SK-N-SH (cell line): ENCODE measurements around the gene HNRNPH1. TPM values are rescaled to one million over a fixed set of nuclear protein-coding genes. Genes with fewer than 3 reads are reported as not detected.
A peak's percentile ranks its signal among the peaks of the same experiment; 100 is the strongest.

ENCODE experiments used
- CTCF ChIA-PET: fragments of 300-600, 350-600 bp; formaldehyde crosslinking; extraction: SDS; loops from one replicate; lab custom pipeline; 2021; lab: Yijun Ruan, JAX
- POLR2A ChIA-PET: fragments of 350-600 bp; sonication (Branson Sonifier 250); formaldehyde crosslinking; extraction: SDS; loops from one replicate; lab custom pipeline; 2020; ENCODE audit warnings: antibody characterized with exemption, inconsistent platforms; lab: Yijun Ruan, JAX
- DNase-seq: peaks from one replicate; pipeline ENCODE4 v3.0.0; 2012
- H2AFZ ChIP-seq: fragments of 200-600 bp; sonication (generic); 2 replicates; pipeline ENCODE4 v1.8.1; 2016; ENCODE audit warnings: antibody characterized with exemption, mild to moderate bottlenecking, low read depth
- H3F3A ChIP-seq: fragments of 200-600 bp; sonication (generic); replicated peaks from 2 replicates; pipeline ENCODE3; 2016; ENCODE audit warnings: antibody characterized with exemption, mild to moderate bottlenecking; ENCODE audit not compliant: insufficient read depth
- H3K27ac ChIP-seq, 2 experiments: fragments of 200-500 bp in 1 of 2; fragments of 200-600 bp in 1 of 2; sonication (Bioruptor generic) in 1 of 2; sonication (generic), shearing (Covaris generic) in 1 of 2; 2 replicates each; pipeline versions ENCODE4 v1.5.1 to v1.6.1; 2014 to 2016; ENCODE audit warnings: low read depth in 2 of 2, inconsistent platforms in 1 of 2, low read length in 1 of 2, mild to moderate bottlenecking in 1 of 2, mixed read lengths in 1 of 2
- H3K27me3 ChIP-seq: fragments of 200-600 bp; sonication (generic), shearing (Covaris generic); 2 replicates; pipeline ENCODE4 v1.6.1; 2016; ENCODE audit warnings: mixed run types; ENCODE audit not compliant: insufficient read depth
- H3K36me3 ChIP-seq, 2 experiments: fragments of 200-500 bp in 1 of 2; fragments of 200-600 bp in 1 of 2; sonication (Bioruptor generic) in 1 of 2; sonication (generic) in 1 of 2; replicated peaks in 1 of 2; 2 replicates each; pipeline versions ENCODE3 to v1.5.1; 2014 to 2016; ENCODE audit warnings: low read length in 1 of 2, mild to moderate bottlenecking in 1 of 2; ENCODE audit not compliant: insufficient read depth in 2 of 2, control insufficient read depth in 1 of 2
- H3K4me1 ChIP-seq, 2 experiments: fragments of 200-500 bp in 1 of 2; fragments of 200-600 bp in 1 of 2; sonication (Bioruptor generic) in 1 of 2; sonication (generic), shearing (Covaris generic) in 1 of 2; 2 replicates each; pipeline versions ENCODE4 v1.5.1 to v1.6.1; 2014 to 2016; ENCODE audit warnings: low read depth in 1 of 2, low read length in 1 of 2, mixed run types in 1 of 2; ENCODE audit not compliant: insufficient read depth in 2 of 2, control insufficient read depth in 1 of 2
- H3K4me2 ChIP-seq: fragments of 200-600 bp; sonication (generic), shearing (Covaris generic); 2 replicates; pipeline ENCODE4 v1.6.1; 2017; ENCODE audit warnings: mixed run types
- H3K4me3 ChIP-seq, 2 experiments: fragments of 200-500 bp in 1 of 2; fragments of 200-600 bp in 1 of 2; sonication (Bioruptor generic) in 1 of 2; sonication (generic), shearing (Covaris generic) in 1 of 2; 2 replicates each; pipeline versions ENCODE4 v1.5.1 to v1.8.1; 2014 to 2016; ENCODE audit warnings: low read depth in 2 of 2, inconsistent platforms in 1 of 2, low read length in 1 of 2, mild to moderate bottlenecking in 1 of 2, mixed read lengths in 1 of 2, moderate library complexity in 1 of 2
- H3K79me2 ChIP-seq: fragments of 200-600 bp; sonication (generic); 2 replicates; pipeline ENCODE4 v1.8.1; 2017; ENCODE audit warnings: mild to moderate bottlenecking; ENCODE audit not compliant: insufficient read depth
- H3K9ac ChIP-seq: fragments of 200-600 bp; sonication (generic); 2 replicates; pipeline ENCODE4 v1.6.1; 2017; ENCODE audit warnings: mixed run types
- H3K9me2 ChIP-seq: fragments of 200-600 bp; sonication (generic); 2 replicates; pipeline ENCODE4 v1.6.1; 2017; ENCODE audit warnings: mixed run types
- H3K9me3 ChIP-seq: fragments of 200-600 bp; sonication (generic); 2 replicates; pipeline ENCODE4 v1.6.1; 2017; ENCODE audit warnings: mixed run types, mild to moderate bottlenecking, moderate library complexity
- H4K20me1 ChIP-seq: fragments of 200-600 bp; sonication (generic); 2 replicates; pipeline ENCODE4 v1.6.1; 2017; ENCODE audit warnings: mild to moderate bottlenecking, mixed run types; ENCODE audit not compliant: insufficient read depth
- CHD2 ChIP-seq: fragments of 150-350 bp; IDR thresholded peaks from 2 replicates; pipeline ENCODE4 v1.6.1; 2018; ENCODE audit warnings: low read length; ENCODE audit not compliant: partially characterized antibody
- EP300 ChIP-seq, 2 experiments: IDR thresholded peaks; 2 replicates each; pipeline versions ENCODE4 v1.4.0 to v1.6.1; 2012; ENCODE audit warnings: borderline replicate concordance in 1 of 2, low read depth in 1 of 2, low read length in 1 of 2
- EZH2phosphoT487 ChIP-seq: fragments of 200-600 bp; sonication (generic); IDR thresholded peaks from 2 replicates; pipeline ENCODE4 v1.6.1; 2017; ENCODE audit warnings: low read depth, mixed run types, mild to moderate bottlenecking, antibody characterized with exemption, moderate library complexity, borderline replicate concordance
- FOXJ3 ChIP-seq: sonication (generic); formaldehyde crosslinking; IDR thresholded peaks from 2 replicates; pipeline ENCODE4 v1.5.1; 2020; ENCODE audit warnings: mild to moderate bottlenecking, missing genetic modification reagents
- GABPA ChIP-seq: IDR thresholded peaks from 2 replicates; pipeline ENCODE4 v1.4.0; 2012; ENCODE audit warnings: low read depth, mild to moderate bottlenecking
- MXI1 ChIP-seq: IDR thresholded peaks from 2 replicates; pipeline ENCODE4 v1.6.1; 2012; ENCODE audit warnings: mild to moderate bottlenecking, low read depth, low read length, improper control_type of control experiment
- NRF1 ChIP-seq: IDR thresholded peaks from 2 replicates; pipeline ENCODE4 v1.6.1; 2012; ENCODE audit warnings: low read depth, mild to moderate bottlenecking, low read length
- POLR2AphosphoS5 ChIP-seq: IDR thresholded peaks from 2 replicates; pipeline ENCODE4 v1.6.1; 2012; ENCODE audit warnings: low read depth, low read length
- RCOR1 ChIP-seq: fragments of 150-350 bp; IDR thresholded peaks from 2 replicates; pipeline ENCODE4 v1.6.1; 2017; ENCODE audit warnings: antibody characterized with exemption, low read length
- RFX5 ChIP-seq: IDR thresholded peaks from 2 replicates; pipeline ENCODE4 v1.6.1; 2012; ENCODE audit warnings: mild to moderate bottlenecking, improper control_type of control experiment, low read length
- SIN3A ChIP-seq: IDR thresholded peaks from 2 replicates; pipeline ENCODE4 v1.6.1; 2012; ENCODE audit warnings: low read depth, mild to moderate bottlenecking, low read length, moderate library complexity, borderline replicate concordance
- SMC3 ChIP-seq: IDR thresholded peaks from 2 replicates; pipeline ENCODE4 v1.6.1; 2012; ENCODE audit warnings: low read depth, low read length, improper control_type of control experiment
- TAF1 ChIP-seq: IDR thresholded peaks from 2 replicates; pipeline ENCODE4 v1.6.1; 2012; ENCODE audit warnings: low read depth, mild to moderate bottlenecking, low read length, moderate library complexity, borderline replicate concordance
- USF1 ChIP-seq: IDR thresholded peaks from 2 replicates; pipeline ENCODE4 v1.4.0; 2012; ENCODE audit warnings: low read depth, borderline replicate concordance
- YY1 ChIP-seq: IDR thresholded peaks from 2 replicates; pipeline ENCODE4 v1.4.0; 2012; ENCODE audit warnings: low read depth, mild to moderate bottlenecking
- WGBS: methylation state at CpG from one replicate; pipeline ENCODE4 v1.1.6; 2017; ENCODE audit warnings: low lambda C conversion rate; 5-methylcytosine and 5-hydroxymethylcytosine counted together
- polyA plus RNA-seq, 3 experiments: library from polyadenylated mRNA; depleted of rRNA; stranded (reverse); fragments of >200 nt; gene quantifications; 2 replicates each; pipeline ENCODE4 v1.2.3, GENCODE V29; 2012
- TF ChIP-seq, protein P1 (sequence below): fragments of 150-350 bp; IDR thresholded peaks from 2 replicates; pipeline ENCODE4 v1.6.1; 2016; ENCODE audit warnings: mild to moderate bottlenecking, low read depth, low read length
- TF ChIP-seq, protein P2 (sequence below): IDR thresholded peaks from 2 replicates; pipeline ENCODE4; 2012

Gene HNRNPH1
- polyA plus RNA-seq, 1 of the 3 experiments (the other 2 are of a cell fraction), result 192 TPM

DNA sequence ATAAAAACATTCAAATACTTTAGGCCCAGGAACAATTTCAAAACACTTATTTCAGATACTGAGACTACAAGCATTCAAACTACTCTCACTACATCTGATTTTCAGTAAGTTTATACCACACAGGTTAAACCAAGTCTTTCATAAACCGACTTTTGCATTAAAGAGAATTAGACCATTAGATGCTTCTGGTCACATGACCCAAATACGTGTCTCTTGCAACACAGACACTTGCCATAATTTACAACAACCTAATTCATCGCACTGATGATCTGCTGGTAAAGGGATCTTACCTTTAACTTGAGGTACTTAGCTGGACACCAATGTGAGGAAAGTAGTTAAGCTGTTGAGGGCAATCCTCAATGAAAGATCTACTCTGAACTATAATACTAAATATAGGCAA is 3.2 kb downstream of the HNRNPH1 start:
- Histone ChIP-seq H3K4me2 (peak overlapping the region; percentile 90), H3K36me3 (peaks cover 70 to 77% of the 10 kb centered on the region in 2 experiments), H3K27me3 (no peaks in the 10 kb centered on the region), H3K9me3 (no peaks in the 10 kb centered on the region), H3F3A (peaks cover 63% of the 10 kb centered on the region), H3K9ac (peak overlapping the region; percentile 87), H3K27ac (peak overlapping the region in 1 of 2 experiments; percentile 50; a peak in 2 of 4 replicates), H3K9me2 (no peaks in the 10 kb centered on the region), H3K4me3 (peak overlapping the region; percentile 97 to 98), H3K4me1 (peaks cover 21 to 37% of the 10 kb centered on the region in 2 experiments), H2AFZ (no peak overlapping the region), H3K79me2 (peaks cover 86% of the 10 kb centered on the region), H4K20me1 (peaks cover 79% of the 10 kb centered on the region)
- peak; percentile 10; the same call in 1 of the 2 replicates for TF ChIP-seq POLR2AphosphoS5
- TF ChIP-seq CHD2, result no peak
- TF ChIP-seq SIN3A, result no peak
- TF ChIP-seq USF1, result peak; percentile 59; the same call in 1 of the 2 replicates
- POLR2A ChIA-PET, result interaction anchor here (0.6 to 1.1 kb wide), 2 partner anchors 10 to 12 kb away, joined by 3 to 8 read pairs; no protein-coding TSS in a partner anchor
- 0% methylated on average over 3 of the region's 3 CpGs for WGBS
- CTCF ChIA-PET, result interaction anchor here (1.3 to 1.8 kb wide), 4 partner anchors 9 to 13 kb away, joined by 3 to 5 read pairs (median 4); no protein-coding TSS in a partner anchor
- DNase-seq, result no peak

- H3K9me2 ChIP-seq, result no peaks in the 10 kb centered on the region
- peaks cover 75 to 82% of the 10 kb centered on the region in 2 experiments for H3K36me3 ChIP-seq
- peak overlapping the region in 1 of 2 experiments; percentile 50; a peak in 1 of 4 replicates for H3K27ac ChIP-seq
- H3F3A ChIP-seq, result peaks cover 68% of the 10 kb centered on the region
- no peak overlapping the region for H2AFZ ChIP-seq
- ChIA-PET POLR2A (interaction anchor here (1.1 kb wide), 1 partner anchor 12 kb away, joined by 8 read pairs; no protein-coding TSS in a partner anchor), CTCF (interaction anchor here (1.3 to 1.8 kb wide), 4 partner anchors 8 to 12 kb away, joined by 3 to 5 read pairs (median 4); no protein-coding TSS in a partner anchor)
- peaks cover 84% of the 10 kb centered on the region for H4K20me1 ChIP-seq
- H3K9me3 ChIP-seq, result no peaks in the 10 kb centered on the region
- peaks cover 92% of the 10 kb centered on the region for H3K79me2 ChIP-seq
- H3K27me3 ChIP-seq, result no peaks in the 10 kb centered on the region
- 5% methylated on average over 4 of the region's 4 CpGs for WGBS
- peak overlapping the region; percentile 97 to 98 for H3K4me3 ChIP-seq
- no peak for DNase-seq
- TF ChIP-seq POLR2AphosphoS5 (peak; percentile 16; the same call in 1 of the 2 replicates), SMC3 (no peak)
- TF ChIP-seq, all 33 proteins: peak for 1
- Histone ChIP-seq H3K4me1 (peaks cover 21 to 36% of the 10 kb centered on the region in 2 experiments), H3K4me2 (peak overlapping the region; percentile 90), H3K9ac (peak overlapping the region; percentile 87)
Observed at GRCh38 chr5:179619776-179620175, 3.7 kb downstream of the HNRNPH1 start.

GRCh38 chr5:179618923-179619554 is 4.4 kb downstream of the HNRNPH1 start:
- H3K9me2 ChIP-seq, result no peaks in the 10 kb centered on the region
- H3F3A ChIP-seq, result peaks cover 75% of the 10 kb centered on the region
- CTCF ChIA-PET, result interaction anchor here (1.4 to 1.8 kb wide), 3 partner anchors 8 to 12 kb away, joined by 3 to 5 read pairs (median 3); no protein-coding TSS in a partner anchor
- 33% methylated on average over 6 of the region's 6 CpGs for WGBS
- no peaks in the 10 kb centered on the region for H3K9me3 ChIP-seq
- H3K4me3 ChIP-seq, result peak overlapping the region; percentile 97 to 98
- peak overlapping the region; percentile 87; the same call in 1 of the 2 replicates for H3K9ac ChIP-seq
- peak overlapping the region in 1 of 2 experiments; percentile 50; a peak in 1 of 4 replicates for H3K27ac ChIP-seq
- no peak overlapping the region for H2AFZ ChIP-seq
- DNase-seq, result no peak
- H3K4me1 ChIP-seq, result peaks cover 13 to 28% of the 10 kb centered on the region in 2 experiments
- H3K36me3 ChIP-seq, result peaks cover 82 to 89% of the 10 kb centered on the region in 2 experiments
- peak overlapping the region; percentile 90 for H3K4me2 ChIP-seq
- peaks cover 96% of the 10 kb centered on the region for H3K79me2 ChIP-seq
- POLR2A ChIA-PET, result no interaction called here
- H4K20me1 ChIP-seq, result peaks cover 91% of the 10 kb centered on the region
- no peaks in the 10 kb centered on the region for H3K27me3 ChIP-seq
- no peak for TF ChIP-seq POLR2AphosphoS5
- TF ChIP-seq FOXJ3, result no peak
- no peak for TF ChIP-seq GABPA
- no peak for TF ChIP-seq TAF1
- no peak for TF ChIP-seq RFX5
- TF ChIP-seq EP300 (IDR thresholded peaks at IDR 0.05; ENCODE audit: borderline replicate concordance in 1 of 2, low read depth in 1 of 2, low read length in 1 of 2), result no peak
- TF ChIP-seq EZH2phosphoT487, result no peak
- TF ChIP-seq, protein P1, sequence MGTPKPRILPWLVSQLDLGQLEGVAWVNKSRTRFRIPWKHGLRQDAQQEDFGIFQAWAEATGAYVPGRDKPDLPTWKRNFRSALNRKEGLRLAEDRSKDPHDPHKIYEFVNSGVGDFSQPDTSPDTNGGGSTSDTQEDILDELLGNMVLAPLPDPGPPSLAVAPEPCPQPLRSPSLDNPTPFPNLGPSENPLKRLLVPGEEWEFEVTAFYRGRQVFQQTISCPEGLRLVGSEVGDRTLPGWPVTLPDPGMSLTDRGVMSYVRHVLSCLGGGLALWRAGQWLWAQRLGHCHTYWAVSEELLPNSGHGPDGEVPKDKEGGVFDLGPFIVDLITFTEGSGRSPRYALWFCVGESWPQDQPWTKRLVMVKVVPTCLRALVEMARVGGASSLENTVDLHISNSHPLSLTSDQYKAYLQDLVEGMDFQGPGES, result no peak
- no peak for TF ChIP-seq NRF1
- TF ChIP-seq, protein P2, sequence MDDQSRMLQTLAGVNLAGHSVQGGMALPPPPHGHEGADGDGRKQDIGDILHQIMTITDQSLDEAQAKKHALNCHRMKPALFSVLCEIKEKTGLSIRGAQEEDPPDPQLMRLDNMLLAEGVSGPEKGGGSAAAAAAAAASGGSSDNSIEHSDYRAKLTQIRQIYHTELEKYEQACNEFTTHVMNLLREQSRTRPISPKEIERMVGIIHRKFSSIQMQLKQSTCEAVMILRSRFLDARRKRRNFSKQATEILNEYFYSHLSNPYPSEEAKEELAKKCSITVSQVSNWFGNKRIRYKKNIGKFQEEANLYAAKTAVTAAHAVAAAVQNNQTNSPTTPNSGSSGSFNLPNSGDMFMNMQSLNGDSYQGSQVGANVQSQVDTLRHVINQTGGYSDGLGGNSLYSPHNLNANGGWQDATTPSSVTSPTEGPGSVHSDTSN, result no peak
- TF ChIP-seq RCOR1, result no peak
- TF ChIP-seq YY1, result no peak
- TF ChIP-seq MXI1, result no peak
